ENCODE data around the gene ZMPSTE24.
"Not testable (repeated sequence)": the region's sequence is repeated elsewhere in the genome, so short reads cannot be mapped to it uniquely, and the experiment has no call there.

The ZMPSTE24 gene

GRCh38 chr1:40306296-40306695, 48.3 kb downstream of the ZMPSTE24 start:
- DNase-seq = no peak

- no peak for DNase-seq
Measured at GRCh38 chr1:40307186-40307585, 49.1 kb downstream of the ZMPSTE24 start.

GRCh38 chr1:40308036-40308727, 50.1 kb downstream of the ZMPSTE24 start:
- peak in 1 of 2 experiments; percentile 9 for DNase-seq

- DNase-seq = no peak
Measured at GRCh38 chr1:40309374-40310128, 51.5 kb downstream of the ZMPSTE24 start.

GRCh38 chr1:40310129-40310461, 52.1 kb downstream of the ZMPSTE24 start:
- DNase-seq = no peak

GRCh38 chr1:40310983-40311642, 53.1 kb downstream of the ZMPSTE24 start:
- no peak for DNase-seq

- DNase-seq = no peak
Measured at GRCh38 chr1:40311692-40312091, 53.7 kb downstream of the ZMPSTE24 start.

GRCh38 chr1:40312238-40313205, 54.5 kb downstream of the ZMPSTE24 start:
- no peak for DNase-seq

- no peak for DNase-seq
Measured at GRCh38 chr1:40313329-40313957, 55.4 kb downstream of the ZMPSTE24 start.

- no peak for DNase-seq
Measured at GRCh38 chr1:40313958-40314720, 56.1 kb downstream of the ZMPSTE24 start.

GRCh38 chr1:40314721-40315238, 56.7 kb downstream of the ZMPSTE24 start:
- DNase-seq = no peak

- no peak for DNase-seq
Measured at GRCh38 chr1:40315239-40315794, 57.3 kb downstream of the ZMPSTE24 start.

GRCh38 chr1:40315795-40316594, 58.0 kb downstream of the ZMPSTE24 start:
- no peak for DNase-seq

- no peak for DNase-seq
Measured at GRCh38 chr1:40316595-40317393, 58.8 kb downstream of the ZMPSTE24 start, which contains the start of gene COL9A2. TSS of gene COL9A2 (minus strand) at chr1:40317286. CDS start at chr1:40317197, 89 bp downstream.

GRCh38 chr1:40317394-40318074, 59.5 kb downstream of the ZMPSTE24 start:
- no peak for DNase-seq

- no peak for DNase-seq
Measured at GRCh38 chr1:40318476-40318875, 60.4 kb downstream of the ZMPSTE24 start.

- no peak for DNase-seq
Measured at GRCh38 chr1:40318970-40319621, 61.1 kb downstream of the ZMPSTE24 start.

GRCh38 chr1:40331403-40331802, 73.4 kb downstream of the ZMPSTE24 start:
- not testable (repeated sequence) for DNase-seq

Measured in cerebellar nuclear complex (tissue), 1 donor.